CD4-positive, alpha-beta T cell treated with Interleukin-4 for 4 hours (primary cell): ENCODE data around the gene HLA-DMA.

Experiments
- DNase-seq: peaks from one replicate; pipeline ENCODE4 v3.0.0-alpha.2; 2020

HLA-DMA gene

GRCh38 chr6:32920715-32921114 is 32.2 kb downstream of the HLA-DMA start:
- no peak for DNase-seq

GRCh38 chr6:32912951-32913350 is 39.9 kb downstream of the HLA-DMA start:
- DNase-seq: no peak

- DNase-seq: no peak
Observed at GRCh38 chr6:32908897-32909296, 44.0 kb downstream of the HLA-DMA start.

- DNase-seq: no peak
Observed at GRCh38 chr6:32906539-32906938, 46.4 kb downstream of the HLA-DMA start.

- no peak for DNase-seq
Observed at GRCh38 chr6:32905078-32905477, 47.8 kb downstream of the HLA-DMA start.

- DNase-seq: no peak
Observed at GRCh38 chr6:32903952-32904351, 48.9 kb downstream of the HLA-DMA start.
